DMS53 treated with DMSO at 0.1 percent for 48 hours (cell line): ENCODE data around the gene PRRT2.
A peak's percentile ranks its signal among the peaks of the same experiment; 100 is the strongest.
"Not testable (repeated sequence)": the region's sequence is repeated elsewhere in the genome, so short reads cannot be mapped to it uniquely, and the experiment has no call there.

Experiments
- DNase-seq: peaks from one replicate; lab custom pipeline; 2025; ENCODE audit not compliant: unreplicated experiment; lab: John Stamatoyannopoulos, UW

PRRT2 gene

GRCh38 chr16:29831490-29831889, 19.5 kb downstream of the PRRT2 start:
- DNase-seq = no peak

- DNase-seq = not testable (repeated sequence)
These were observed 21.2 kb downstream of the PRRT2 start for GRCh38 chr16:29833219-29833618.

GRCh38 chr16:29834079-29834478, 22.1 kb downstream of the PRRT2 start:
- no peak for DNase-seq

GRCh38 chr16:29835926-29836325, 23.9 kb downstream of the PRRT2 start:
- no peak for DNase-seq

- DNase-seq = no peak
These were observed 24.6 kb downstream of the PRRT2 start for GRCh38 chr16:29836623-29837022.

GRCh38 chr16:29837841-29838240, 25.8 kb downstream of the PRRT2 start:
- no peak for DNase-seq

GRCh38 chr16:29839822-29840221, 27.8 kb downstream of the PRRT2 start:
- DNase-seq = no peak

GRCh38 chr16:29840240-29840639, 28.2 kb downstream of the PRRT2 start:
- DNase-seq = no peak

- no peak for DNase-seq
These were observed 29.6 kb downstream of the PRRT2 start for GRCh38 chr16:29841631-29842030.

- no peak for DNase-seq
These were observed 30.8 kb downstream of the PRRT2 start for GRCh38 chr16:29842732-29843346.

- DNase-seq = no peak
These were observed 31.9 kb downstream of the PRRT2 start for GRCh38 chr16:29843931-29844330.

- DNase-seq = no peak
These were observed 32.8 kb downstream of the PRRT2 start for GRCh38 chr16:29844575-29845331.

GRCh38 chr16:29845656-29846055, 33.7 kb downstream of the PRRT2 start:
- no peak for DNase-seq

- peak; percentile 26 for DNase-seq
These were observed 36.7 kb downstream of the PRRT2 start for GRCh38 chr16:29848420-29849297.

GRCh38 chr16:29849505-29849904, 37.5 kb downstream of the PRRT2 start:
- DNase-seq = no peak

- no peak for DNase-seq
These were observed 39.0 kb downstream of the PRRT2 start for GRCh38 chr16:29850998-29851397.

- no peak for DNase-seq
These were observed 40.7 kb downstream of the PRRT2 start for GRCh38 chr16:29852654-29853053.

- DNase-seq = no peak
These were observed 42.6 kb downstream of the PRRT2 start for GRCh38 chr16:29854520-29855100.

GRCh38 chr16:29857133-29857760, 45.3 kb downstream of the PRRT2 start:
- DNase-seq = no peak

- DNase-seq = no peak
These were observed 46.3 kb downstream of the PRRT2 start for GRCh38 chr16:29858149-29858849.
